GM20000 (cell line): ENCODE measurements around the gene EPS8L2.
"Not testable (repeated sequence)": the region's sequence is repeated elsewhere in the genome, so short reads cannot be mapped to it uniquely, and the experiment has no call there.

Experiments used
- DNase-seq: peaks from one replicate; pipeline ENCODE4 v3.0.0; 2012; ENCODE audit warnings: low spot score
- TF ChIP-seq, protein P1 (sequence below): IDR thresholded peaks from 2 replicates; pipeline ENCODE4 v1.5.1; 2012; ENCODE audit warnings: mild to moderate bottlenecking, control low read depth; ENCODE audit errors: extremely low read depth, missing control alignments

The EPS8L2 gene

DNA sequence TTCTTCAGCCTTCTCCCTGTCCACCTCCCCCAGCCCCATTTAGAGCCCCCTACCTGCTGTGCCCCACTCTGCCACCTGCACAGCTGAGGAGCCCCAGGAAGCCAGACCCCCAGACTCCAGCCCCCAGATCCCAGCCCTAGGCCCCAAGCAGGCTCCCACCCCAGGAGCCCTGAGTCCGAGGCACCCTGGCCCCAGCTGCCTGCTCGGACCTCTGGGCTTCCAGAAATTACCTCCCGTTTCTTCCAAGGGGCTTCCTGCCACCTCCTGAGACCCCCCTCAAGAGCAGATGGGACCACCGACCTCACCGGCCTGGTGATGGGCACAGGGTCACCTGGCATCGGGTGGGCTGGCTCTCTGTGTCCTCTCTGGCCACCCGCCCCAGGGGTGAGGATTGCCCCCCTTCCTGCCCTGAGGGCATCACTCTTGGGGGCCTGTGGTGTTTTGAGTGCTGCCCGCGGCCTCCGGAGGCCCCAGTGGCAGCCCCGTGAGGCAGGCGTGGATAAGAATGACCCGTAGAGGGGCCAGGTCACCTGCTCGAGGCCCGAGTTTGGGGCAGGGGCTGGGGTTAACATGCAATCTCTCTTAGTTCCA, 23.0 kb downstream of the EPS8L2 start:
- TF ChIP-seq, protein P1, sequence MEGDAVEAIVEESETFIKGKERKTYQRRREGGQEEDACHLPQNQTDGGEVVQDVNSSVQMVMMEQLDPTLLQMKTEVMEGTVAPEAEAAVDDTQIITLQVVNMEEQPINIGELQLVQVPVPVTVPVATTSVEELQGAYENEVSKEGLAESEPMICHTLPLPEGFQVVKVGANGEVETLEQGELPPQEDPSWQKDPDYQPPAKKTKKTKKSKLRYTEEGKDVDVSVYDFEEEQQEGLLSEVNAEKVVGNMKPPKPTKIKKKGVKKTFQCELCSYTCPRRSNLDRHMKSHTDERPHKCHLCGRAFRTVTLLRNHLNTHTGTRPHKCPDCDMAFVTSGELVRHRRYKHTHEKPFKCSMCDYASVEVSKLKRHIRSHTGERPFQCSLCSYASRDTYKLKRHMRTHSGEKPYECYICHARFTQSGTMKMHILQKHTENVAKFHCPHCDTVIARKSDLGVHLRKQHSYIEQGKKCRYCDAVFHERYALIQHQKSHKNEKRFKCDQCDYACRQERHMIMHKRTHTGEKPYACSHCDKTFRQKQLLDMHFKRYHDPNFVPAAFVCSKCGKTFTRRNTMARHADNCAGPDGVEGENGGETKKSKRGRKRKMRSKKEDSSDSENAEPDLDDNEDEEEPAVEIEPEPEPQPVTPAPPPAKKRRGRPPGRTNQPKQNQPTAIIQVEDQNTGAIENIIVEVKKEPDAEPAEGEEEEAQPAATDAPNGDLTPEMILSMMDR = no peak
- DNase-seq = peak; percentile 16

DNA sequence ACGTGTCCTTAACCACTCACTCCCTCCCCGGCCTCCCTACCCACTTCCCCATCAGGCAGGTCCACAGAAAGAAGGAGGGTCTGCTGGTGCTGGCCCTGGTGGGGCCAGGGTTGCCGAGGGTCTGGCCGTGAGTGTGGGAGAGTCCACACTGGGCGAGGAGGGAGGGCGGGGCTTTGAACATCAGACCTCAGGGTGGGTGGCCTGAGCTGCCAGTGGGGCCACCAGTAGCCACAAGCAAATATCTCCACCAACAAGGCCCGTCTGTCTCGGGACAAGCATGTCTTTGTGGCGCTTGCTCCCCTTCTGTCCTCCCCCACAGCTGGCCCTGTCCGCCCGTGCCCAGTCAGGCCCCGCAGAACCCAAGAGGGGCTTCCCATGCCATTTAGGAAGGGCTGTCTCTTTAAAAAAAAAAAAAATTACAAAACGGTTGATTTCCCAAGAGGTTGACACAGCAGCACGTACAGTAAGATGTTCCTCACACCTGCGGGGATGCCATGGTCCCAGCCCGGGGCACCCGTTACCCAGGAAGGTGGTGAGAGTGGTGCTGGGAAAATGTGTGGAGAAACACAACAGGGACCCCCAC, 23.6 kb downstream of the EPS8L2 start:
- DNase-seq = no peak
- TF ChIP-seq, protein P1 = no peak

DNA sequence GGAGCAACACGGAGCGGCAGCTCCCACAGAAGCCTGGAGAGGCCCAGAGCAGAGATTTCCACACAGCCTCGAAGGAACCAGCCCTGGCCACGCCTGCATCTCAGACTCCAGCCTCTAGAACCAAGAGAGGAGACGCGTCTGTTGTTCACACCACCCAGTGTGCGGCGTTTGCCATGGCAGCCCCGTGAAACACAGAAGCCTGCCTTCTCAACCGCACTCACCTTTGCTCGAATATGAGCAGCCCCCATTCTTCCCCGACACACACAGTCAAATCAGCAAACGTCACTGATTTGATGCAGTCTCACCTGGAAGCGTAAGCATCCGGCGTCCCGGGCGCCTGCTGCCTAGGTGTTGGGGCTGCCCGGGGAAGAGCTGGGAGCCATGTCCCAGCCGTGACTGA, 27.0 kb downstream of the EPS8L2 start:
- TF ChIP-seq, protein P1 = no peak
- no peak for DNase-seq

DNA sequence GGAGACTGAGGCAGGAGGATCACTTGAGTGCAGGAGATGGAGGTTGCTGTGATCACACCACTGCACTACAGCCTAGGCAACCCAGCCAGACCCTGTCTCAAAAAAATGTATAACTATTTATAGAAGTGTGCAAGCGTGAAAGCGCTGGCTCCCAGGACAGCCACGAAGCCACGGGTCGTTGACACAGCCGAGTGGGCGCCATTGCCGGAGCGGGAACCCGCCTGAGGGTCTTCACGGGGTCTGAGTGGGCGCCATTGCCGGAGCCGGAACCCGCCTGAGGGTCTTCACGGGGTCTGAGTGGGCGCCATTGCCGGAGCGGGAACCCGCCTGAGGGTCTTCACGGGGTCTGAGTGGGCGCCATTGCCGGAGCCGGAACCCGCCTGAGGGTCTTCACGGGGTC, 28.5 kb downstream of the EPS8L2 start:
- DNase-seq = not testable (repeated sequence)

DNA sequence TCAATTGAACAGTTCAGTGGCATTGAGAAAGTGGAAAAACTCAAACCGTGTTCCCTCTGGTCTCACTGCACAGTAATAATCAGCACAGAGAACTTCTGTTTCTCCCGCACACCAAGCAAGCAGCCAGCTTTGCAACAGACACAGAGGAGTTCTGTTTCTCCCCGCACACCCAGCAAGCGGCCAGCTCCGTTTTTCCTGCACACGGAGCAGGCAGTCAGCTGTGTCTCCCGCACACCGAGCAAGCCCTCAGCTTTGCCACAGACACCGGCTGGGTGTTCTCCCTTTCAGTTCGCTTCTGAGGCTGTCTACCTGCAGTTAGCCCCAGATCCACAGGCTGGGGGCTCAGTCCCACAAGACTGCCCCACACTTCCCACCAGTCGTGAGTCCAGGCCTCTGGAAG, 31.3 kb downstream of the EPS8L2 start:
- no peak for DNase-seq
- TF ChIP-seq, protein P1 = no peak

DNA sequence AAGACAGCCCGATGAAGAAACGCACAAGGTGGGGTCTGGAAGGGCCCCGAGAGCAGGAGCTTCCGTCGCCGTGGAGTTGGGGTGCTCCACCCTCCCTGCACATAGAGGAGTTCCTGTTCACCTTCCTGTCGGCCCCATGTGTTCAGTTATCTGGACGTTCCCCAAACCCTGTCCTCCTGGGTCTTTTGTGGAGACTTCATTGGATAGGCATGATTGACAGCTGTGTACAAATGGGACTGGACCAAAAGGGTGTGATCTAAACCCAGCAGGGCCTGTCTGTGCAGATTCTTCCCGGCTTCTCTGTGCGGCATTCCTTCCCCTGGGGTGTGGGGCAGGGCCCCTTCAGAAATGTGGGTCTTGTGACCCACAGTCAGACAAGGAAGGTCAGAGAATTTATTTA, 31.9 kb downstream of the EPS8L2 start:
- not testable (repeated sequence) for DNase-seq

DNA sequence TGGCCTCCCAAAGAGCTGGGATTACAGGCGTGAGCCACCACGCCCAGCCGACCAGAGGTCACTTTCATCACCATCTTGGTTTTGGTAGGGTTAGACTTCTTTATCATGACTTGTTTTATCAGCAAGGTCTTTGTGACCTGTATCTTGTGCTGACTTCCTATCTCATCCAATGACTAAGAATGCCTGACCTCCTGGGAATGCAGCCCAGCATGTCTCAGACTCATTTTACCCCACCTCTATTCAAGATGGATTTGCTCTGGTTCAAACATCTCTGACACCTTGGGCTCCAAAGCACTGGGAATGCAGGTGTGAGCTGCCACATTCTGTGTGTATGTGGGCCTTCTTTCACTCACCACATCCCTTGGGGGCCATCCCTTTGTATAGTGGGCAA, 36.1 kb downstream of the EPS8L2 start:
- DNase-seq = no peak
- TF ChIP-seq, protein P1 = no peak

DNA sequence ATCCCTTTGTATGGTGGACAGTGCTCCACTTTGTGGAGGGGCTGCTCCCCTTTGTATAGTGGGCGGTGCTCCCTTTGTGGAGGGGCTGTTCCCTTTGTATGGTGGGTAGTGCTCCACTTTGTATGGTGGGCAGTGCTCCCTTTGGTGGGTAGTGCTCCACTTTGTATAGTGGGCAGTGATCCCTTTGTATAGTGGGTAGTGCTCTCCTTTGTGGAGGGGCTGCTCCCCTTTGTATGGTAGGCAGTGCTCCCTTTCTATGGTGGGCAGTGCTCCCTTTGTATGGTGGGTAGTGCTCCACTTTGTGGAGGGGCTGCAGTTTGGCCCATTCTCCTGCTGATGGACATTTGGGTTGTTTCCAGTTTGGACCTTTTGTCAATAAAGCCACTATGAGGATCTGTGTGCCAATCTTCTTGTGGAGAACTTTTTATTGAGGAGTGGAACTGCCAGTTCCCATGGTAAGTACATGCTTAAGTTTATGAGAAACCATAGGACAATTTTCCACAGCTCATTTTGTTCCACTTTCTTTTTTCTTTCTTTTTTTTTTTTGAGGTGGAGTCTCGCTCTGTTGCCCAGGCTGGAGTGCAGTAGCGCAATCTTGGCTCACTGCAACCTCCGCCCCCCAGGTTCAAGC, 36.7 kb downstream of the EPS8L2 start:
- DNase-seq = no peak
- TF ChIP-seq, protein P1 = no peak
